ENCODE results near the gene SPATS2L. TPM values are rescaled to one million over a fixed set of nuclear protein-coding genes. Genes with fewer than 3 reads are reported as not detected.

SPATS2L gene
- total and polyA plus RNA-seq, 2 experiments from 2014 or later: 159 to 202 TPM

DNA sequence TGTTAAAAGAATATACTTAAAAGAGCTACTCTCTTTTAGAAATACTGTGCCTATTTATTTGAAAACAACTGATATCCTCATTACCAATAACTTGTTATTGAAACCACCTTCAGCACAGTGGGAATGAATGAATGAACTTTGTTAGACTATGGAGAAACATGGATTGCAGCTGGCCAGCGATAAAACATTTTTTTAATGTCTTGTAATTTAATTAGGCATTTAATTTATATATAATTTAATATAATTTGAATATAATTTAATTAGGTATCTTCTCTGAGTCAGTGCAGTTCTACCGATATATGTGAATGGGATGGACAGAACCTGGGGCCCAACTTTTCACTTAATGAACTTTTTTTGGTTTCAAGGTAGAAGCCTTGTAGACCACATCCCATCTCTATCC lies 109.0 kb downstream of the SPATS2L start:
- H3K36me3 ChIP-seq (replicated peaks; ENCODE audit: insufficient read depth, low read depth): no peaks in the 10 kb centered on the region
- peaks cover 5% of the 10 kb centered on the region for H3K4me1 ChIP-seq (ENCODE audit: insufficient read depth)
- DNase-seq (ENCODE audit: low spot score): no peak
- H3K4me2 ChIP-seq: no peak overlapping the region
- H2AFZ ChIP-seq: no peak overlapping the region
- no peaks in the 10 kb centered on the region for H4K20me1 ChIP-seq (ENCODE audit: insufficient read depth, poor library complexity, severe bottlenecking)
- peaks cover 20% of the 10 kb centered on the region for H3K79me2 ChIP-seq
- H3K27me3 ChIP-seq: no peaks in the 10 kb centered on the region
- H3K4me3 ChIP-seq: no peak overlapping the region
- no peak for TF ChIP-seq CTCF (IDR thresholded peaks at IDR 0.05; ENCODE audit: poor library complexity)
- TF ChIP-seq EZH2phosphoT487 (IDR thresholded peaks at IDR 0.05; ENCODE audit: low read depth, severe bottlenecking, unreplicated experiment): no peak
- no peak for TF ChIP-seq EZH2 (IDR thresholded peaks at IDR 0.05; ENCODE audit: borderline replicate concordance)
- H3K9me2 ChIP-seq (replicated peaks; ENCODE audit: insufficient read depth): no peaks in the 10 kb centered on the region
- H3K9me3 ChIP-seq (ENCODE audit: low read depth): no peaks in the 10 kb centered on the region
- 100% methylated on average over 2 of the region's 2 CpGs for WGBS (ENCODE audit: low lambda C conversion rate, missing lambda C conversion rate)
- no peak overlapping the region for H3K27ac ChIP-seq

DNA sequence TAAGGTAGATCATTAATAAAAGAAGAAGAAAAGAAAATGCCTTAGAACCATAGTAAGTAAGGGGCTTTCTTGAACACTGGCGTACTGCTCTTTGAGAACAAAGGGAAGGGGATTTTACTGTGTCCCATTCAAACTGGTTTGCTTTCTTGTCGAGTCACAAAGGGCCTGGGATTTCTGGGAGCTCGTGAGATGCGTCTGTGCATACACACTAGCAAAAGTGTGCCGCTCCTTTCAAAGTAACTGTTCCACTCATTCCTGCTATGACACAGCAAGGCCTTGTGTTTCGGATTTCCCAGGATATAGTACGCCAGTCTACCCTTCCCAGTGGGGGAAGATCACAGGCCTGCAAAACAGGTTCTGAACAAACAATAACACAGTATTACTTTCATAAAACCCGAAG lies 110.4 kb downstream of the SPATS2L start:
- Histone ChIP-seq H3K79me2 (peaks cover 7% of the 10 kb centered on the region), H4K20me1 (ENCODE audit: insufficient read depth, poor library complexity, severe bottlenecking) (no peaks in the 10 kb centered on the region), H3K4me3 (no peak overlapping the region), H3K36me3 (replicated peaks; ENCODE audit: insufficient read depth, low read depth) (no peaks in the 10 kb centered on the region), H3K27me3 (no peaks in the 10 kb centered on the region), H2AFZ (no peak overlapping the region), H3K9me2 (replicated peaks; ENCODE audit: insufficient read depth) (no peaks in the 10 kb centered on the region), H3K4me1 (ENCODE audit: insufficient read depth) (peaks cover under 1% of the 10 kb centered on the region), H3K4me2 (no peak overlapping the region), H3K27ac (no peak overlapping the region), H3K9me3 (ENCODE audit: low read depth) (no peaks in the 10 kb centered on the region)
- no peak for DNase-seq (ENCODE audit: low spot score)
- 90% methylated on average over 8 of the region's 8 CpGs for WGBS (ENCODE audit: low lambda C conversion rate, missing lambda C conversion rate)
- TF ChIP-seq EZH2 (IDR thresholded peaks at IDR 0.05; ENCODE audit: borderline replicate concordance) (no peak), EZH2phosphoT487 (IDR thresholded peaks at IDR 0.05; ENCODE audit: low read depth, severe bottlenecking, unreplicated experiment) (no peak), CTCF (IDR thresholded peaks at IDR 0.05; ENCODE audit: poor library complexity) (no peak)

- H3K27me3 ChIP-seq: no peaks in the 10 kb centered on the region
- no peaks in the 10 kb centered on the region for H3K4me1 ChIP-seq (ENCODE audit: insufficient read depth)
- peaks cover 7% of the 10 kb centered on the region for H3K79me2 ChIP-seq
- no peaks in the 10 kb centered on the region for H4K20me1 ChIP-seq (ENCODE audit: insufficient read depth, poor library complexity, severe bottlenecking)
- H3K27ac ChIP-seq: no peak overlapping the region
- no peaks in the 10 kb centered on the region for H3K9me3 ChIP-seq (ENCODE audit: low read depth)
- DNase-seq (ENCODE audit: low spot score): no peak
- no peak overlapping the region for H3K4me2 ChIP-seq
- no peaks in the 10 kb centered on the region for H3K9me2 ChIP-seq (replicated peaks; ENCODE audit: insufficient read depth)
- no peak overlapping the region for H3K4me3 ChIP-seq
- no peaks in the 10 kb centered on the region for H3K36me3 ChIP-seq (replicated peaks; ENCODE audit: insufficient read depth, low read depth)
- H2AFZ ChIP-seq: no peak overlapping the region
- TF ChIP-seq EZH2phosphoT487 (IDR thresholded peaks at IDR 0.05; ENCODE audit: low read depth, severe bottlenecking, unreplicated experiment): no peak
- TF ChIP-seq EZH2 (IDR thresholded peaks at IDR 0.05; ENCODE audit: borderline replicate concordance): no peak
- no peak for TF ChIP-seq CTCF (IDR thresholded peaks at IDR 0.05; ENCODE audit: poor library complexity)
Measured at GRCh38 chr2:200417366-200417765, 110.9 kb downstream of the SPATS2L start.

DNA sequence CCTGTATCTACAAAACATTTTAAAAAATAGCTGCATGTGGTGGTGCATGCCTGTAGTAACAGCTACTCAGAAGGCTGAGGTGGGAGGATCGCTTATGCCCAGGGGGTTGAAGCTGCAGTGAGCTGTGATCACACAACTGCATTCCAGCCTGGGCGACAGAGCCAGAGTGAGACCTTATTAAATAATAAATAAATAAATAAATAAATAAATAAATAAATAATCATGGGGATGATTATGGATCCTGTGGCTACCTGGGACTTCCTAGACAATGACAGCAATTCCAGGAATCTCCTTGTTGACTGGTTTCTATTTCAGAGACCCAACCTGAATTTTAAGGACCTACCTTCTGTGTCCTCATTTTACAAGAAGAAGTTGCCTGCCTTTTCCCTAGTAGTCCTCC lies 111.9 kb downstream of the SPATS2L start:
- Histone ChIP-seq H3K36me3 (replicated peaks; ENCODE audit: insufficient read depth, low read depth) (peaks cover 3% of the 10 kb centered on the region), H3K4me1 (ENCODE audit: insufficient read depth) (no peaks in the 10 kb centered on the region), H2AFZ (no peak overlapping the region), H3K4me3 (no peak overlapping the region), H3K9me3 (ENCODE audit: low read depth) (no peaks in the 10 kb centered on the region), H4K20me1 (ENCODE audit: insufficient read depth, poor library complexity, severe bottlenecking) (no peaks in the 10 kb centered on the region), H3K79me2 (peaks cover under 1% of the 10 kb centered on the region), H3K9me2 (replicated peaks; ENCODE audit: insufficient read depth) (no peaks in the 10 kb centered on the region), H3K27ac (no peak overlapping the region), H3K27me3 (no peaks in the 10 kb centered on the region), H3K4me2 (no peak overlapping the region)
- DNase-seq (ENCODE audit: low spot score): no peak
- WGBS (ENCODE audit: low lambda C conversion rate, missing lambda C conversion rate): 95% methylated on average over 2 of the region's 2 CpGs
- no peak for TF ChIP-seq CTCF (IDR thresholded peaks at IDR 0.05; ENCODE audit: poor library complexity)
- no peak for TF ChIP-seq EZH2 (IDR thresholded peaks at IDR 0.05; ENCODE audit: borderline replicate concordance)
- TF ChIP-seq EZH2phosphoT487 (IDR thresholded peaks at IDR 0.05; ENCODE audit: low read depth, severe bottlenecking, unreplicated experiment): no peak
